GM12875 (cell line): ENCODE data around the gene TBC1D10A.

Source experiments
- H3K4me3 ChIP-seq: one replicate; pipeline ENCODE4 v1.5.1; 2011; ENCODE audit warnings: low read depth, low read length, control low read depth
- TF ChIP-seq, protein P1 (sequence below): IDR thresholded peaks from 2 replicates; pipeline ENCODE4 v1.5.1; 2011; ENCODE audit warnings: low read depth, mild to moderate bottlenecking, control low read depth, inconsistent platforms, low read length, moderate library complexity, borderline replicate concordance; ENCODE audit not compliant: insufficient read depth

TBC1D10A gene

DNA sequence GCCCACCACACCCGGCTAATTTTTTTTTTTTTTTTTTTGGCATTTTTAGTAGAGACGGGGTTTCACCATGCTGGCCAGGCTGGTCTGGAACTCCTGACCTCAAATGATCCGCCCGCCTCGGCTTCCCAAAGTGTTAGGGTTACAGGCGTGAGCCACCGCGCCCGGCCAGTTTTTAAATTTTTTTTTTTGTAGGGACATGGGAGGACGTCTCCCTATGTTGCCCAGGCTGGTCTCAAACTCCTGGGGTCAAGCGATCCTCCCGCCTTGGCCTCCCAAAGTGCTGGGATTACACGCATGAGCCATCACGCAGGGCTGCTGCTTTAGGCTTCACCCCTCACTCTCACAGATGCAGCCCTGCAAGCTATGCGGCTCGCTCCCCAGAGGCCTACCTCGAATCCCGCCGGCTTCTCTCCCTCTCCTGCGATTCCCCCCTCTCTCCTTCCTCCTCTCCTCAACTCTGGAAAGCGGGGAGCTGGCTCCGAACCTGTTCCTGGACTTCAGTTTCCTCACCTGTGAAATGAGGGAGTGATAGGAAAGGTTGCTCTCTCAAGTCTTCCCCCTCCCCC is 31.0 kb upstream of the TBC1D10A start:
- TF ChIP-seq, protein P1, sequence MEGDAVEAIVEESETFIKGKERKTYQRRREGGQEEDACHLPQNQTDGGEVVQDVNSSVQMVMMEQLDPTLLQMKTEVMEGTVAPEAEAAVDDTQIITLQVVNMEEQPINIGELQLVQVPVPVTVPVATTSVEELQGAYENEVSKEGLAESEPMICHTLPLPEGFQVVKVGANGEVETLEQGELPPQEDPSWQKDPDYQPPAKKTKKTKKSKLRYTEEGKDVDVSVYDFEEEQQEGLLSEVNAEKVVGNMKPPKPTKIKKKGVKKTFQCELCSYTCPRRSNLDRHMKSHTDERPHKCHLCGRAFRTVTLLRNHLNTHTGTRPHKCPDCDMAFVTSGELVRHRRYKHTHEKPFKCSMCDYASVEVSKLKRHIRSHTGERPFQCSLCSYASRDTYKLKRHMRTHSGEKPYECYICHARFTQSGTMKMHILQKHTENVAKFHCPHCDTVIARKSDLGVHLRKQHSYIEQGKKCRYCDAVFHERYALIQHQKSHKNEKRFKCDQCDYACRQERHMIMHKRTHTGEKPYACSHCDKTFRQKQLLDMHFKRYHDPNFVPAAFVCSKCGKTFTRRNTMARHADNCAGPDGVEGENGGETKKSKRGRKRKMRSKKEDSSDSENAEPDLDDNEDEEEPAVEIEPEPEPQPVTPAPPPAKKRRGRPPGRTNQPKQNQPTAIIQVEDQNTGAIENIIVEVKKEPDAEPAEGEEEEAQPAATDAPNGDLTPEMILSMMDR, result no peak
- H3K4me3 ChIP-seq, result no peak overlapping the region

DNA sequence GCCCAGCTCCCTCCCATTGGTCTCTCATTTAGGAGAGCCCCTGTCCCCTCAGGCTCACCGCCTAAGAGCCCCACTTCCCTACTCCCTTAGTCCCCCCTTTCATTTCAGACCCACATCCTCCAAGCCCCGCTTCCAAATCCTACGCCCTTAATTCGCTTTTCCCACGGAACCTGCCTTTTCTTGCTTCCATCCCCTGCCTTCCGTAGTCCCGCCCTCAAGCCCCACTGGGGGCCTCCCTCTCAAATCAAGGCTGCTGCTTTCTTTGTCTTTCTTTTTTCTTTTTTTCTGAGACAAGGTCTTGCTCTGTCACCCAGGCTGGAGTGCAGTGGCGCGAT is 30.5 kb upstream of the TBC1D10A start:
- H3K4me3 ChIP-seq, result peak overlapping the region; percentile 82

DNA sequence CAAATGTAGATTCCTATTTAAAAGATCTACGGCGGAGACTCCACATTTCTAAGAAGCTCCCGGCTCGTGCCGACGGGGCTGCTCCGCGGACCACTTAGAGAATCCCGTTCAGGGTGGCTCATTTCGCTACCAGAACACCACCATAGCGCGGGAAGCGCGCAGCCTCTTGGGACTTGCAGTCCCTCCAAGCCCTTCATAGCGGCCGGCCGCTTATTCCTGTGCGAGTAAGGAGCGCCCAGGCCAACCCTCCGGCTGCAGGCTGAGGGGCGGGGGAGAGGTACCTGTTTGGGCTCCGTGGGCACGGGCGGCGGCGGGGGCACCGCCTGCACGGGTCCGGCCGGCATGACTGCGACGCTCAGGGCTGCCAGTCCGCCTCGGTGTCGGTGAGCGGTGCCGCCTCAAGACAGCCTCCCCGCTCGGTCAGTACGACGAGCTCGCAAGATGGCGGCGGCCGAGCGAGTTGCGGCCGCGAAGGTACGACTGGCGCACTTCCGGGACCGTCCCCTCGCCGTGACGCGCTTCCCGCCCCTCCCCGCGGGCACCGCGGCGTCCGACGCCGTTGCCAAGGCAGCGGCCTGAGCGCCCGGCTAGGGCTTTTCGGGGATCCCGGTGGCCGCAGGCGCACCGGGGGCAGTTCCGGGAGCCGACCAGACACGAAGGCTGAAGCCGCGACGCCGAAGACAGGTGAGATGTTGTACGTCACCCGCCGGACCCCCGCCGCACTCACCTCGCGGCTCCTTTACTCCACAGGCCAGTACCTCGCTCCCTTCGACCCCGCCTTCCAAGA is 29.9 kb upstream of the TBC1D10A start, which contains the start of the genes CCDC157 and SF3A1:
Gene CCDC157, plus strand, starts transcription at position 559 of the 787 bp plus-strand sequence. CDS start 8,994 bp downstream, outside the sequence.
Gene SF3A1, minus strand, starts transcription at position 446 of the 787 bp plus-strand sequence. Its CDS starts 102 bp downstream, at position 344.
- TF ChIP-seq, protein P1, result no peak
- peak within 1 kb of the TSS; percentile 82 for H3K4me3 ChIP-seq

More for the DNA sequence above, 30.5 kb upstream of the TBC1D10A start:
- TF ChIP-seq, protein P1, result no peak

DNA sequence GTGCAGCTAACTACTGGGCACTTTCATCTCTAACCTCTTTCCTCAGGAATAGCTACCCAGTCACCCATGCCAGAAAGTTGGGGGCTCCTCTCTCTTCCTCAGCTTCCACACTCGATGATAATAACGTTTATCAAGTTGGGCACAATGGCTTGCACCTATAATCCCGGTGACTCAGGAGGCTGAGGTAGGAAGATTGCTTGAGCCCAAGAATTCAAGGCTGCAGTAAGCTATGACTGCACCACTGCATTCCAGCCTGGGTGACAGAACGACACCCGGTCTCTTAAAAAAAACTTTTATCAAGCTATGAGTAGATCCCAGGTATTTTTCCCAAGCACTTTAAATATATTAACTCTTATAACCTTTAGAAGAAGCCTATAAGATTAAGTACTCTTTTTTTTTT is 27.9 kb upstream of the TBC1D10A start:
- no peak overlapping the region for H3K4me3 ChIP-seq
- TF ChIP-seq, protein P1, result no peak

- TF ChIP-seq, protein P1, result no peak
- H3K4me3 ChIP-seq, result no peak overlapping the region
Observed at GRCh38 chr22:30351226-30351625, 24.5 kb upstream of the TBC1D10A start.

GRCh38 chr22:30348809-30349208 is 22.1 kb upstream of the TBC1D10A start:
- TF ChIP-seq, protein P1, result no peak
- H3K4me3 ChIP-seq, result no peak overlapping the region

- TF ChIP-seq, protein P1, result no peak
- no peak overlapping the region for H3K4me3 ChIP-seq
Observed at GRCh38 chr22:30348404-30348803, 21.7 kb upstream of the TBC1D10A start.
